ENCODE results near the gene ANGPT4.

The ANGPT4 gene

DNA sequence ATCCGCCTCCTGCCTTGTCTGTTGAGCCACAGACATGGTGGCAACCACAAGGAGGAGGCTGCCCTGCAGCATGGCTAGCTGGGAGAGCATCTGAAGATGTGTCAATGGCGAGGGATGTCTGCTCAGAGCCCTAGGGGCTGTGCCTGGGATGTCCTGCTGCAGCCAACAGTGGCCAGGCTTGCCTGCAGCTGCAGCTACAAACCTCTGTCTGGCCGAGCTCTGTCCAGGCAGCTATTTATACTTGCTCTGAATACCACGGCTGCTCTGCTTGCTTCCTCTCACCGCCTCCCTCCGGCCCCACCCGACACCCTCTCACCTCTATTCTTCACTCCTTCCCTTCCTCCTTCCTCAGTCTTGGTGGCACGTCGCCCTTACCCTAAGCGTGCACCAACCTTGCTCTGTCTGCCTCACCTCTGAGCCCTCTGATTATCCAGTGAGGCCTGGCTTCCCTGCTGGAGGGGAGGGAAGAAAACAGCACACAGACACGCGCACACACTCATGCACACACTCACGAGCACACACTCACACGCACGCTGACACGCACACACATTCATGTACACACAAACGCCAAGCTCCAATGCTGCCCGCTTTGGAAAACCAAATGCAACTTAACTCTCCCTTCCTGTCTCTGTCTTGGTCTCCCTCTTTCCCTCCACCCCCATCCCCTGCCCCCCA is at the start of gene ANGPT4:
TSS of gene ANGPT4 (minus strand) at position 210 of the 675 bp plus-strand sequence. CDS start at position 90, 120 bp downstream.
- no peak for DNase-seq

- no peak for DNase-seq
Measured at GRCh38 chr20:963795-964194, 47.7 kb upstream of the ANGPT4 start.

DNA sequence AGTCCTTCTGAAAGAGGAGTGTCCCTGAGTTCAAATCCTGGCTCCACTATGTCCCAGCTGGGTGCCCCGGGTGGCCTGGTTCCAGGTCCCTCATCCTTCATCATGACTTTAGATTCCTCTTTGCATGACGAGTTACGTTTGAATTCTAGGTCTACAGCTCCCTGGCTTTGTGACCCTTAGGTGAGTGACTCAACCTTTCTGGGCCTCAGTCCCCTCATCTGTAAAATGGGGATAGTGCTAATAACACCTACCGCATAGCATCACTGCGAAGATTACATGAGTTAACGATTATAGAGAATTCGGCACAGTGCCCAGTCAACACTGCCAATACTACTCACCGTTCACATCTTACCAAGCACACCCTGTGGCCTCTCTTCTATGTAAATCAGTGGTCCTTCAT is 46.5 kb upstream of the ANGPT4 start:
- DNase-seq: no peak

DNA sequence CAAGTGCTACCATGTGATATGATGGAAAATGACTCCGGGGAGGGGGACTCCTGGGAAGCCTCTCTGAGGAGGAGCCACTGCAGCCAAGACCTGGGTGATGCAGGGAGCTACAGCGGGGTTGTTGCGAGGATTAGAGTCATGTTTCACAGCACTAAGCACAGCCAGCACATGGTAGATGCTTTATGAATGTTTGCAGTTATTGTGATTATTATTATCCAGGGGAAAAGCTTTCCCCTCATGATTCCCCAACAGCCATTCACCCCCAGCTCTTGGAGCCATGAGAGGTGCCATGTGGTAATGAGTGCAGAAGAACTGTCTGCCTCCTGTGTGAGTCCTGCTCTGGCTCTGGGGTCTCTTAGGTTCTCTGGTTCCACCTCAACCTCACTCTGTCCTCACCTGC is 46.1 kb upstream of the ANGPT4 start:
- no peak for DNase-seq

DNA sequence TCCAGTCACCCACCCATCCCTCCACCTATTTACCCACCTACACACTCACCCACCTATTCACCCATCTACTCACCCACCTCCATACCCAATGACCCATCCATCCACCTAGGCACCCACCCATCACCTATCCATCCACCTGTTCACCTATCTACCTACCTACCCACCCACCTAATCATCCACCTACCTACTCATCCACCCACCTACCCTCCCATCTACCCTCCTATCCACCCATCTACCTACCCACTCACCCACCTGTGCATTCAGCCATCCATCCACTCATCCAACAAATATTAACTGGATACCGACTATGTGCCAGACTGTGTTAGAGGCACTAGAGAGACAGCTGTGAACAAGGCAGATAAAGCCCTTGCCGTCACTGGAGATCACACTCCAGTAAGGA is 45.6 kb upstream of the ANGPT4 start:
- no peak for DNase-seq

GRCh38 chr20:959996-960615 is 44.0 kb upstream of the ANGPT4 start:
- DNase-seq: no peak

GRCh38 chr20:958936-959815 is 43.0 kb upstream of the ANGPT4 start:
- DNase-seq: no peak

DNA sequence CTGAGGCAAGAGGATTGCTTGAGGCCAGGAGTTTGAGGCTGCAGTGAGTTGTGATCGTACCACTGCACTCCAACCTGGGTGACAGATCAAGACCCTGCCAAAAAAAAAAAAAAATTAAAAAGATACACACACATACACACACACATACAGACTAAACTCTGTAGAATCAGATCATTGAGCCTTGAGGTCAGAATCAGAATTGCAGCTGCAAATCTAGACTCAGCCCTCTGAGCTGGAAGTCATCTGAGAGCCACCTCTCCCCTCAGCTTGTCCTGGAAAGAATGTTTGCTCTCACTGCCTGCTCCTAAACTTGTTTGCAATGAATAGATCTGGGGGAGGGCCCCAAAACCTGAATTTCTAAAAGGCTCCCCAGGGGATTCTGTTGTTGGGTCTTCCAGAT is 41.4 kb upstream of the ANGPT4 start:
- DNase-seq: no peak

DNA sequence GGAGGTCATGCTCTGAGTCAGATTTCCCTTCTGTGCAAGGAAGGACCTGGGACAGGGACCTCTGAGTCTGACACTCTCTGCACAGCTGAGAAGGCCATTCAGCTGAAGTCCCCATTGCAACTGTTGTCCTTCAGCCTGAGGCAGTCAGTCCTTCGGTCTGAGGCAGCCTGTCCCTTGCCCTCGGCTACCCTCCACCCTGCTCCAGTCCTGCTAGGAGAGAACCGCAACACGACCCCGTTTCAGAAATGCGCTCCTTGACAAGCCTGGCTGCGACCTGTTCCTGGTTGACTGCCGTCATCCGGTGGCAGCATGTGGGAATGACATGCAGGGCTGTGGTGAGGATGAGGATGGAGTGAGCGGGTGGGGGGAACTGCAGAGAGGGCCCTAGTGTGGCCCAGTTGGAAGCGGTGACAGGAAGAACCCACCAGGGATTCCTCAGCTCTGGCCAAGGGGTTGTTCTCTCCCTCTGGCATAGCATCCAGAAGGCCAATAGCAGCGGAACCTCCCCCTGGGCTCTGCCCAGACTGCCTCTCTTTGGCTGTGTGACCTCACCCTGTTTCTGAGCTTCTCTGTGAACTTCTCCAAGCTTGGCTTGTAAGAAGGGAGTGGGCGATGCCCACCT is 40.3 kb upstream of the ANGPT4 start:
- DNase-seq: peak; percentile 79

GRCh38 chr20:955656-956055 is 39.5 kb upstream of the ANGPT4 start:
- DNase-seq: no peak

- no peak for DNase-seq
Measured at GRCh38 chr20:955111-955510, 39.0 kb upstream of the ANGPT4 start.

DNA sequence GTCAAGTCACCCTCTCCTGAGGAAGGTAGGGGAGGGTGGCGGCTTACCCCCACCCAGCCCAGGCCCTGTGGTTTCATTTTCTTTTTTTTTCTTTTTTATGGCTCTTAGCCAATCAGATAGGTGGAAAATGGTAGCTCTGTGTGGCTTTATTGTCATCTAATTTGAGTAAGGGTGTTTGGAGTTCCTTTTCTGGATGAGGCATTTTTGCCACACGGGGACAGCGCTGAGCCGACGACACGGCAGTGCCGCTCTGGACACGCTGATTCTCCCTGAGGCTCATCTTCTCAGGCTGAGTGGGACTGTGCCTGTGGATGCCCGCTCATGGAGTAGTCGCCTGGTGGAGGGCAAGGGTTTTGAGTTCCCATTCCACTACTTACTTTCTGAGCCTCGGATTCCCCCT is 37.6 kb upstream of the ANGPT4 start:
- DNase-seq: no peak

DNA sequence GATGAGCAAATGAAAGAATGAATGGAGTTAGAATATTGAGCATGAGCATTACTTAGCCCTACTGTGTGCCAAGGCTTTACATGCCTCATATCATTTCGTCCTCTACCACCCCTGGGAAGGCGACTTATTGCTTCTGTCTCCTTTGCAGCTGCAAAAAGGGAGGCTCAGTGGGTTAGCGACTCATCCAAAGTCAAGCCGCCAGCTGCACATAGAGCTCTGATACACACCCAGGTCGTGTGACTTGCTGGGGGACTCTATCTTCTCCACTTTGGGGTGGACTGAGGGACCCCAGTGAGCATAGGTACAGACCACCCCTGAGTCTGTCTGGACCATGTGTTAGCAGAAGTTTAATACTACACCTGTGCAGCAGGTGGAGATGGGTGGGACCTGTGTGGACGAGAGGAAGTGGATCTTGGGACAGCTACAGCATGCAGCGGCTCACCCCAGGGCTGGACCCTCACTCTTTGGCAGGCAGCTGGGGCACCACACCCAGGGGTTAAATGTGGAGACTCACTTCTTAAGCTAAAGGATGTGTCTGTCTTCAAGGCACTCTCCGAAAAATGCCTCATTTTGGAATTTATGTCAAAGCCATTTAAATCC is 36.2 kb upstream of the ANGPT4 start:
- DNase-seq: no peak

DNA sequence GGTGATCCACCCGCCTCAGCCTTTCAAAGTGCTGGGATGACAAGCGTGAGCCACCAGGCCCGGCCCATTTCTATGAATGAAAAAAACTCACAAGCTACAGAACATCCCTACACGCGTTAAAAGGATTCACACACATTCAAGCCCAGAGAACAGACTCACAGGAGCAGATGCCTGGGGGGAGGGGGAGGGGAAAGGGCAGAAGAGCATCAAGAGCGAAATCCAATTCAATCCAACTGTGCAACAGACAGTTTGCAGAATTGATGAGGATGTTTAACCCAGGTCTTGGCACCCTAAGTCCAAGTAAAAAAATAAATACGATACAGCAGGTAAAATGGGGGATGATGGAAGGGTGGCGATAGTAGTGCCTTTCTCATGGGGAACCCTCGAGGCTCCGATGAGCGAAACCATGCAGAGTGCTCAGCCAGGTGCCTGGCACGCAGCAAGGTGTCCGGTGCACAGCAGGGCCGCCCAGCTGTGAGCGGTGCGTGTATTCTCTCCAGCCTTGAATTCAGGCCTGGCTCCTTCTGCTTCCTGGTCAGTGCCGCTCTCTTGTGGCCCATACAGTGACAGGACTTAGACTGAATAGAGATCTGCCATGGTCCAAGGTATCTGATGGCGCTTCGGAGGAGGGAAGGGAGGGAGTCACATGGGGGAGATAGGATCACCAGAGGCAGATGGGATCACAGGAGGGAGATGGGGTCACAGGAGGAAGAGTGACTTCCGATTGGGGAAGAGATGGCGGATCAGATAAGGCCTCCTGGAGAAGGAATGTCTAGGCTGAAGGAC is 35.4 kb upstream of the ANGPT4 start:
- no peak for DNase-seq

- no peak for DNase-seq
Measured at GRCh38 chr20:949717-950116, 33.6 kb upstream of the ANGPT4 start.

DNA sequence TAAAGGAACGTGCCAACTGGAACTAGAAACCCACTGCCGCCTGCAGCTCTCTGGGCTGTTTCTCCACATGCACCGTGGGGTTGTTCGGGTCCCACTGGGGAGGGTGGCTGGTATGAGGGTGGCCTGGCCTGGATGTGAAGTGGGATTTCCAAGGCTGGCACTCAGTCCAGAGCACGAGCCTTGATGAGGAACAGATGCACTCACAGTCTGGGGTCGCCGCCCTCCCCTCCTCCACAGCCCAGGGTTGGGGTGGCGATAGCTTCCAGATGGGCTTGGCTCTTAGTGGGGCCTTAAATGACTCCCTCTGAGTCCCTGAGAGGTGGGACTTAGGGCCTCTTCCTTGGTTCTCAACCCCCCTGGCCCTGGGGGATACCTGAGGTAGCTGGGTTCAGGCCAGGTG is 30.7 kb upstream of the ANGPT4 start:
- DNase-seq: no peak

DNA sequence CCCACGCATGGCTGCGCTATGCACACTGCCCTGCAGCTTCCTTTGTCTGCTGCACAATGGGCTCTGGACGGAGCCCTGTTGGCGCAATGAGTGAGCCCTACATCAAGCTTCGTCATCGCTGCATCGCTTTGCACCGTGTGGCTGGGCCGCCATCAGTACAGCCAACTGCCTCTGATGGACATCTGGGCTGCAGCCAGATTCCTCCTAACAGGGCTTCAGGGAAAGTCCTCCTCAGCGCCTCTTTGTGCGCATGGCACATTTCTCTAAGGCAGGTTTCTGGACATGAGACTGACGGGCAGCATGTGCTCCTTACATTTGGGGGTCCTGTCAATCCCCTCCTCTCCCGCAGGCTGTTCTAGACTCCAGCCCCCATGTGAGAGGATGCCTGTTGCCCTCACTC is 29.7 kb upstream of the ANGPT4 start:
- DNase-seq: no peak

DNA sequence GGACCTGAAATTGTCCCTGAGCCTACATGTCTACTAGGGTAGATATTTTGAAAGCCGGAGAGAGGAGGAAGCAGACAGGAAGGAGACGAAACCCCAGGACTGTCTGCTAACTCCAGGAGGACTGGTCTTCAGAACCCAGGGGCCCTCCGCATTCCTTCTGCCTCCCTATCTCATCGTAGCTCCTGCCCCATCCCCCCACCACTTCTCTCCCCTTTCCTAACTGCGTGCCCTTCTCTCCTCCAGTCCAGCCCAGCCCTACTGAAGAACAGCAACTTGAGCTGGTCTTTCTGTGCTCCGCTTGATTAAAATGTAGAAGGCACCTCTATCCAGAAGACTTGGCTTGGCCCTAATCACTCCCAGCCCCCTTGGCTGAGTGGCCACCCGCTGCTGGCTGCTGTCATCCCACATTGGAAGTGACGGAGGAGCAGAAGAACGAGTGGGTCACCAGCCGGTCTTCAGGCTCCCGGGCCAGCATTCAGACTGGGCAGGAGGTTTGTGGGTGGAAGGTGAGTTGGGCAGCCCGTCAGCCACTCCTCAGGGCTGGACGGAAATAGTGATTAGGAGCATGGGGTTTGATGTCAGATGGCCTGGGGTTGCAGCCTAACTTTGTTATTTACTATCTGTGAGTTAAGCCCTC is 28.8 kb upstream of the ANGPT4 start:
- DNase-seq: no peak

GRCh38 chr20:944148-944547 is 28.0 kb upstream of the ANGPT4 start:
- no peak for DNase-seq

DNA sequence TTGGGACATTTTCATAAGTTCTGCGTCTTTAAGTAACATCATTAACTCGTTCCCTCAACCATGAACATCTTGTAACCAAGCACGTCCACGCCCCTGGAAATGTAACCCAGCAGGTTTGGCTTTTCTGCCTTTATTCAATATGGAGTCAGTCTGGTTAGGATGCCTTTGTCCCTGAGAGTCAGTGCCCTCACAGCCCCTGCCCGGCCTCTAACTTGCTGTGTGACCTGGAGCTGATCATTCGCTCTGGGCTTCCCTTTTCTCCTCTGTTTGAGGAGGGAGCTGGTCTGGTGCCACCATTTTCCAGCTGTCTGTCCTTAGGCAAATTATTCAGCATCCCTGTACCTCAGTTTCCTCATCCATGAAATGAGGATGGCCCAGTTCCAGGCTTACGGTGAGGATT is 26.5 kb upstream of the ANGPT4 start:
- no peak for DNase-seq

- DNase-seq: no peak
Measured at GRCh38 chr20:940926-941325, 24.8 kb upstream of the ANGPT4 start.

GRCh38 chr20:939606-940005 is 23.5 kb upstream of the ANGPT4 start:
- DNase-seq: no peak

Measured in CD4-positive, alpha-beta T cell treated with Interleukin-17A for 4 hours (primary cell).